Inferior parietal cortex (tissue), 1 donor: ENCODE measurements around the gene SOS2.
"Not testable (repeated sequence)": the region's sequence is repeated elsewhere in the genome, so short reads cannot be mapped to it uniquely, and the experiment has no call there.

Source experiments
- DNase-seq: peaks from one replicate; pipeline ENCODE4 v3.0.0-alpha.2; 2016; ENCODE audit errors: extremely low spot score

Gene SOS2

DNA sequence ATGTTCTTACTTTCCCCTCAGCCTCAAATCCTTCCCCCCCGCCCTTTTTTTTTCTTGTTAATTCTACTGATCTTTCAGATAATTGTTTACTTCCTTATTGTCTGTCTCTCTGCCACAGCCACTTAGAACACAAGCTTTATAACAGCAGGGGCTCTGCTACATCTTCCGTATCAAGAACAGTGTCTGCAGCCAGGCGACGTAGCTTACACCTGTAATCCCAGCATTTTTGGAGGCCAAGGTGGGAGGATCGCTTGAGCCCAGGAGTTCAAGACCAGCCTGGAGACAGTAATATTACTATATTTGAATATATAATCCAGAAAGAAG, 5.4 kb downstream of the SOS2 start:
- DNase-seq = no peak

DNA sequence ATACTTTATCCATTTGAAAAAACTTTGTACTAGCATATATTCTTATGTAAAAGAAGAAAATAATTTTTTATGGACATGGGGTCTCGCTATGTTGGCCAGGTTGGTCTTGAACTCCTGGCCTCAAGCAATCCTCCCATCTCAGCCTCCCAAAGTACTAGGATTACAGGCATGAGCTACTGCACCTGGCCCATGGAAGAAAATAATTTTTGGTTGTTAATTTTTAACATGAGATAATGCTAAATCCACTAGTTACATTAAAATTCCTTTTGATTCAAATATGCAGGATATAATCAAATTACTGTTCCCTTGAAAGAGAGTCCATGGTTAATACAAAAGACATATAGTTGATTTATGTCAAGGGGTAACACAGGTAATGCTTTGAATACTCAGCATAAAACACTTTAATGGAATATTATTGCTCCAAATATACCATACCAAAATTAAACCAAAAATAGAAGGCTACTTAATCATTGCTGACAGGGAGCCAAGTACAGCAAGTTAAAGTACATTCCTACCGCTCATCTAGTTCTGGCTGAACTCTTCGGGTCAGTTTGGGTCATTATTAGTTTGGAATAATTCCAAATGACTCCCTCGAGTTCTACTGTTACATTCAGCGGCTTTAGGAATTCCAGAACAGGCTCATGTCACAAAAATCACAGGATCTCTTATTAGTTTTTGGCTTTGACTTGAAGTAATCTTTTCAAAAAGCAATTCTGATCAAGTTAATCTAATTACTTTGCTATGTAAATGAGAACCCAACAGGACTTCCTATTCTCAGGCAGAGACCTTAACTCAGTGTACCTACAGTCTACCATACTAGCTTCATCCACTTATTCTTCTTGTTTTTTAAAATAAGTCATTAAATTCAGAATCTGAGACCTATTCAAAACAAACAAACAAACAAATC, 6.1 kb downstream of the SOS2 start:
- no peak for DNase-seq

DNA sequence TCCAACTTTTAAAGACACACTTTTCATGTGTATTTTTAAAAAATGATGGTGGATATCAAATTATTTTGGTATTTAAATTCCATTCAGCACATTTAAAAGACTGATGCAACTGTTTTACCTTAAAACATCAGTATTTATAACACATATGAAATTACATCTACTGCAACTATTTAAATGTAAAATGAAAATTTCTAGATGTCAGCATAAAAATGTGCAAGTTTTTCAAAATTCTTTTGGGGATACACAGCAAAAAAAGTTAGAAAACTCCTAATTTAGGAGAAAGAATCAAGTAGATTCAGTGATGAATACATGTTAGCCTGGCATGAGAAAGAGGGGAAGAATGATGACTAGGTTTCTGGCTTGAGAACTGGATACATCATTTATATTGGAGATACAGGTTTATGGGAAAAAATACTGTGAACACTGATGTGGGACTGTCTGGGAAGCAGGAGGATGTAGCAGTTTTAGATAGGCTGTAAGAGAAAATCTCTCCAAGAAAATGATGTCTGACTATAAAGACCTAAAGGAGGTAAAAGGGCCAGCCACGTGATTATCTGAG, 9.2 kb downstream of the SOS2 start:
- DNase-seq = no peak

DNA sequence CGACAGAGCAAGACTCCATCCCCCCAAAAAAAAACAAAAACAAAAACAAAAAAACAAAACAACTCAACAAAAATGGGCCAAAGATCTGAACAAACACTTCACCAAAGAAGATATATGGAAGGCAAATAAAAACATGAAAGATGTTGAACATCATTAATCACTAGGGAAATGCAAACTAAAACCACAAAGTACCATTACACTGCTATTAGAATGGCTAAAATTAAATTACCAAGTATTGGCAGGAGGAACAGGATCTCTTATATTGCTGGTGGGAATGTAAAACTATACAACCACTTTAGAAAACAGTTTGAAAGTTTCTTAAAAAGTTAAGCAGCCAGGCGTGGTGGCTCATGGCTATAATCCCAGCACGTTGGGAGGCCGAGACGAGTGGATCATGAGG, 12.9 kb downstream of the SOS2 start:
- DNase-seq = no peak

DNA sequence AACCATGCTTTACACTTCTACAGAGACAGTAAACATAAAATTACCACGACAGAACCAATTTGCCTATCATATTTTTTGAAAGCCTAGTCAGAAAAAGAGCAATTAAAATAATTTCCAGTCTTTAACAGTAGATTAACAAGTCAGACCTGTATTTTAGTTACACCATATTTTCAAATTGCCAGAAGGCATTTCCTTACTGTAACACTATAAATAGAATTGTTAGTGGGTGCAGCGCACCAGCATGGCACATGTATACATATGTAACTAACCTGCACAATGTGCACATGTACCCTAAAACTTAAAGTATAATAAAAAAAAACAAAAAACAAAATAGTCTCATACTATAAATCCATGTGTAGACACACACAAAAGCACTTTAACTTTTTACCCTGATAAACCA, 16.0 kb downstream of the SOS2 start:
- no peak for DNase-seq

DNA sequence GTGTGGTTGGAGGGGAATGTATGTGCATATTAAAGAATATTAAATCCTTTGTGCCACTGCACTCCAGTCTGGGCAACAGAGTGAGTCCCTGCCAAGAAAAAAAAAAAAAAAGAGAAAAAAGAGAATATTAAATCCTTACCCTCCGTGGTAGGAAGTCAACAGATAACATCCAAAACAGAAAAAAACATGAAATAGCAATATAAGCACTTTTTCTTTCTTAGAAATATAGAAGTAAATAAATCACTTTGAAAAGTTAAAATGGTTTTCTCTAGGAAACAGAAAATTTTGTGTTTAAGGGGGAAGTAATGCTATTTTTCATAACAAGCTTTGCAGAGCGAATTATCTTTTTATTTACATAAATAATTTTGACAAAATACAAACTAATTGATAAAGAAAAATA, 17.6 kb downstream of the SOS2 start:
- DNase-seq = no peak

DNA sequence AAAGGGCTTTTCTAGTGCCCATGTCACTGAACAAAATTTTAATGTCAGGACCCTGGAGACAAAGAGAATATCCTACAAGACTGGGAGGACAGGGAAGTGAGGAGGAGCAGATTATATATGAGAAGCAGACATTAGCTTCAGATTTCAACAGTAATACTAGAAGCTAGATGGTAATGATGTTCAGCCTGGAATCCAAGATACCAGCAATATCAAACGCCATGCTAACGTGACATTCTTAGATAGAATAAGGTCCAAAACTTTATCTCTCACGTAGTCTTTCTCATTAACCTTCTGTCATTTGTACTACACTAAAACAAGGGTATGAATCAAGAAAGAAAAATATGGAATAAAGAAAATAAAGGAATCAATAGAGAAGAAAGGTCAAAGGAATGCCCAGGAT, 18.7 kb downstream of the SOS2 start:
- DNase-seq = no peak

DNA sequence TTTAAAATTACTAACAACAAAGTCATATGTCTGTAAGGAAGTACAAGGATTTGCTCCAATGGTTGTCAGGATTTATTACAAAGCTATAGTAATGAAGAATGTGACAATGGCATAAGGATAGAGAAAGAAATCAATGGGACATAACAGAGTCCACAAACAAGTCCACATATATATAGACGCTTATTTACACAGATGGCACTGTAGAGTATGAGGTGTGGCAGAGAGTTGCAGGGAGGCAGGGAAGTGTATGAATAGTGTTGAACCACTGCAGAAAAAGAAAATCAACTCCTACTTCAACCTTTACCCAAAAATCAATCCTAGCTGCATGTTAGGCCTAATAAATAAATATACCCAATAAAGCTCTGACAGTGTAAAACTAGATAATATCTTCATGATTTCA, 21.3 kb downstream of the SOS2 start:
- no peak for DNase-seq

DNA sequence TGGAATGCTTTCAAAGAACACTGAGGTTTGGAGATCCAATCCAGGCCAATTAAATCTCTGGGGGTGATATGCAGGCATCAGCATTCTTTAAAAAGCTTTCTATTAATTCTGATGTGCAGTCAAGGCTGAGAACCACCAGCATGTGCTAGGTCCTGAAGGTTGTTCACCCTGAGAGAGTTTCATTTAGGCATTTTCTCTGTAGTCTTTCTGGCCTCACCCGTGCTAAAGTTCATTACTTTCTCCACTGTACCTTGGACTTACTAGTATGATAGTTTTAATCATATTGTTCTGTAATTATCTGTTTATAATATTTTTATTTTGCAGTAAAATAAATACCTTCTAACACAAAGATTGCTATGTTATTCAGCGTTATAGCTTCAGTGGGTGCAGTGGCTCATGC, 32.9 kb downstream of the SOS2 start:
- no peak for DNase-seq

DNA sequence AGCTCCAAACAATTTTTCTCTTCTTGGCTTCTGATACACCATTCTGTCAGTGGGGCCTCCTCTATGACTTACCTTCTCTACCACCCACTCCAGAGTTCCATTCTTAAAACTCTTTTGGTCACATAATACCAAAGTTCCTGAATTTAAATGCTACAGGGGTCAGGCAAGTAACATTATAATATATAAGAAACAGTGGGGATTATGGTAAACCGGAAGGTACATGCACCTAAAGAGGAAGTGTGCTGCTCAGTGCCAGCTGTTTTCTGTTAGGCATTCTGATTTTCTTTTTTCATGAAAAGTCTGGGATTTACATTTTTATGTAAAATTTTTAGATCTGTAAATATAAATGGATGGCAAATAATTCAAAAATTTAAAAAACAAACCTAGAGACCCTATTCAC, 39.9 kb downstream of the SOS2 start:
- no peak for DNase-seq

DNA sequence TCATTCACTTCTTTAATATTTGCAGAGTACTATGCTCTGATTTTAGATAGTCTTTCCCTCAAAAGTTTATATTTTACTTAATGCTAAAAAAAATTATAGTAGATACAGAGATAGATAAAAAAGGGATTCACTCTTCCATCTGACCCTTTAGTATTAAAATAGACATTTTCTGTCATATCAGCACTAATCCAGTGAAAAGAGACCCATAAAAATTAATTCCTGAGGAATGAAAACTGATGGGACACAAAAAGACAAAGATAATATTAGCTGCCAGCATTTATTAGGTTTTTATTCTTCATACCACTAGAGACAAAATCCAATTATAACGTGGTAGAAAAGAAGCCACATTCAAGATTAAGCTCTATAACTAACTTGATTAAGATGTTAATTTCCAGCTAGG, 45.3 kb downstream of the SOS2 start:
- DNase-seq = no peak

DNA sequence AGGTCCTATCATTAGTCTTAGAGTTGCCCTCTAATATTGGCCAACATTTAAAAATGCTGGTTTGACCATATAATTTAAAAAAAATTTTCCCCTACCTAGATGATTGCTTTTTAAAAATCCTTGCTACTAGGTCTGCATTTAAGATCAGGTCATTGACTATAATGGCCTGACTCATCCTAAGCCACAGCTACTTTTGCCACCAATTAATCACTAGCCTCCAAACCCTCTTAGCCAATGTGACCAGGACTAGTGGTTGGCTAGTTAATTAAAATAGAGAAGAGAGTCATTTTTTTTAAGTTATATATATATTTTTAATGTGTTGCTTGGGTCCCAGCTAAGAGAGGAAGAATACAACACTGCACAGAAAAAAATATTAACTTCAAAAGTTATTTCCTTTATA, 57.5 kb downstream of the SOS2 start:
- DNase-seq = no peak

DNA sequence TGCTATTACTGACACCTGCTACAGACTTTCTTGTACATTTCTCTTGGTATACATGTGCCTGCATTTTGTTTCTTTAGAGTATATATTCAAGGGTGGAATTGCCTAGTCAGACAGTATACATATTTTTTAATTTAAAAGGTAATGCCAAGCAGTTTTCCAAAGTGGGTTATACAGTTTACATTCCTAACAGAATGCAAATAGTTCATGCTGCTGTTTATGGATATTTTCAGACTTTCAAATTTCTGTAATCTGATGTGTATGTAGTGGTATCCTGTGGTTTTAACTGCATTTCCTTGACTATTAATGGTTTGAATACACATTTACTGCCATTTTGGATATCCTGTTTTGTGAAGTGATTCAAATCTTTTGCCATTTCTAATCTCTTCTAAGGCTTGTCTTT, 59.5 kb downstream of the SOS2 start:
- no peak for DNase-seq

DNA sequence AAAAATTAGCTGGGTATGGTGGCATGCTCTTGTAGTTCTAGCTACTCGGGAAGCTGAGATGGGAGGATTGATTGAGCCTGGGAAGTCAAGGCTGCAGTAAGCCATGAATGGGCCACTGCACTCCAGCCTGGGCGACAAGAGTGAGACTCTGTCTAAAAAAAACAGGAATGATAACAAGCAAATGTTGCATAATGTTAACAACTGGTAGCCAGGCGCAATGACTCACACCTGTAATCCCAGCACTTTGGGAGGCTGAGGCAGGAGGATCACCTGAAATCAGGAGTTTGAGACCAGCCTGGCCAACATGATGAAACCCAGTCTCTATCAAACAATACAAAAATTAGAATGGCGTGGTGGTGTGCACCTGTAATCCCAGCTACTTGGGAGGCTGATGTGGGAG, 64.0 kb downstream of the SOS2 start:
- not testable (repeated sequence) for DNase-seq

DNA sequence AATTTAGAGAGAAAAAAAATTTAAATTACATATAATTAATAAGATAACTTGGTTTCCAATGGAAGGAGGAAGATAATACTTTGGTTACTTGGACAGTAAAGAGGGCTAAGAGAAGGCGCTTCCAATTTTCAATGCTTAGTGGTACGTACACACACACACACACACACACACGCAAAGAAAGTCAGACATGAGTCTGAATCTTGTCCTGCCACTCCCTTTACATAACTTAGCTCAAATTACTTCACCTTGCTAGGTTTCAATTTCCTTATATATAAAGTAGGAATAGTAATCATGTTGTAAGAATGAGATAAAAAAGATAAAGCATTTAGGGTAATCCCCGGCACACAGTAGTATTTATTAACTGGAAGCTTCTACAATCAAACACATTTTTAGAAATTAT, 75.3 kb downstream of the SOS2 start:
- no peak for DNase-seq

DNA sequence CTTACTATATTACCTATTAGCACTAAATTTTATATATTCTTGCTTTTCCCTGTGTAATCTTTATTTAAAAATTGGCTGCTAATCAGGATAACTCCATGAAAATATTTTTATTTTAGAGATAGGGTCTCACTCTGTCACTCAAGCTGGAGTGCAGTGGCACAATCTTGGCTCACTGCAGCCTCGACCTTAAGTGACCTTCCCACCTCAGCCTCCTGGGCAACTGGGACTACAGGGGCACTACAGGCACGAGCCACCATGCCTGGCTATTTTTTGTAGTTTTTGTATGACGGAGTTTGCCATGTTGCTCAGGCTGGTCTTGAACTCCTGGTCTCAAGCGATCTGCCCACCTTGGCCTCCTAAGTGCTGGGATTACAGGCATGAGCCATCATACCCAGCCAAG, 82.6 kb downstream of the SOS2 start:
- no peak for DNase-seq

DNA sequence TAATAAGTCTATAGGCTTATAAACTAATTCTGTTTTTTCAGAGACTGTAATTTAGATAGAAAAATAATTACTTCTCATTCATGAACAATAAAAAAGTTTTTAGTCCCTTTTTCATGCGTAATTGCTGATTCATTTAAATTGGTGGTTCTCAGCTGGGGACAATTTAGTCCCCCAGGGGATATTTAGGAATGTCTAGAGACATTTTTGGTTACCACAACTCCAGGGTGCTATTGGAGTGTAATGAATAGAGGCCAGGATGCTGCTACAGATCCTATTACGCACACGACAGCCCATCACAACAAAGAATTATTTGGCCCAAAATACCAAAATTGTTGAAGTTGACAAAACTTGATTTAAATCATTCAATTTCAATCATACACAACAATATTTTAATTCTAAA, 92.2 kb downstream of the SOS2 start:
- no peak for DNase-seq

DNA sequence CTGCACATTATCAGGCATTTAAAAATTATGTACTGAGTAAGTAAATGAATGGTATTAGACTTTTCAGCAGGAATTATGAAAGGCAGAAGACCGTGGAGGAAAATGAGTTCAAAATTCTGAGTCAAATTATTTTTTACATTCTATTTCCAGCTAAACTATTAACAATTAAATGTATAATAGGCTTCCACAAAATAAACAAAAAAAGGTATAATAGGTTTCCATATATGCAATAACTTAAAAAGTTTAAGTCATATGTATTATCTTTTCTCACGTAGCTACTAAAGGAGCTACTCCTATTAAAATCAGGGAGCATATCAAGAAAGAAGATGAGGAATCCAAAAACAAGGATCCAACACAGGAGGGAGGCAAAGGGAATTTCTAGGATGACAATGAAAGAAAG, 103.6 kb downstream of the SOS2 start:
- DNase-seq = no peak

DNA sequence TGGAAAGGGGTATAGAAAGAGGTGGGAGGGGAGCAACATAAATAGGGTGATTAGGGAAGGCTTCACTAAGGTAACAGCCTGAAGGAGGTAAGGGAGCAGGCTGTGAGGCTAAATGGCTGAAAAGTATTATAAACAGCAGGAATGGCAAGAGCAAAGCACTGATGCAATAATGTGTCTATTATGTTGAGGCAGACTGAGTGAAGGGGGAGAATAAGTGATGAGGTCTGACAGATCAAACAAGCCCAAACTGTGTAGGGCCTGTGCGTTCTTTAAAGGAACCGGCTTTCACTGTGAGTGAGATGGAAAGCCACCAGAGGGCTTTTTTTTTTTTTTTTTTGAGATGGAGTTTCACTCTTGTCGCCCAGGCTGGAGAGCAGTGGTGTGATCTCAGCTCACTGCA, 108.3 kb downstream of the SOS2 start:
- DNase-seq = peak; percentile 21

DNA sequence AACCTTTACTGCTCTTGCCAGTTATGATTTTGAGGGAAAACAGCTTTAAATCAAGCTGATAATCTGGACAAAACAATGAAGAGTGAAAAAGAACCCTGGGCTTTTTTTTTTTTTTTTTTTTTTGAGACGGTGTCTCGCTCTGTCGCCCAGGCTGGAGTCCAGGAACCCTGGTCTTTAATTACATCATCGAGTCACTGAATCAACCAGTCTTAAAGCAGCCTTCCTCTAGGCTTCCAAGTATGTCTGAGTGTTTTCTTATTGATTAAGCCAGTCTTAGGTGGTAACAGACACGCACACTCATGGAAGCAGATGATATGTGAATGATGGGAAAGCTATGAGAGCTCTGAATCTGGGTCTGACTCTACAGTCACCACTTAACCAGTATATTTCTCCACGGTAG, 109.1 kb downstream of the SOS2 start:
- DNase-seq = no peak

DNA sequence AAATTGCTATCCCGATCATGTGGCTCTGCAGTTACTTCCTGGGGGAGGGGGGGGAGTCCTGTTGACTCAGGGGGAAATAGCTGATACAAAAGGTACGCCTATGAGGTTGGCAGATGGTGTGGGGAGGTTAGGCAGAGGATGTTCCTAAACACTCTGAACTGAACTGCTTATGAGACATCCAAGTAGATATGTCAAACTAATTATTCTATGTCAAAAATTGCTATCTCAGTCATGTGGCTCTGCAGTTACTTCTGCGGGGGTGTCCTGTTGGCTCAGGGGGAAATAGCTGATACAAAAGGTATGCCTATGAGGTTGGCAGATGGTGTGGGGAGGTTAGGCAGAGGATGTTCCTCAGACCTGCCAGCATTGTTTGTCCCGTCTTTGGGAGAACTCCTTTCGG, 109.9 kb downstream of the SOS2 start:
- no peak for DNase-seq

DNA sequence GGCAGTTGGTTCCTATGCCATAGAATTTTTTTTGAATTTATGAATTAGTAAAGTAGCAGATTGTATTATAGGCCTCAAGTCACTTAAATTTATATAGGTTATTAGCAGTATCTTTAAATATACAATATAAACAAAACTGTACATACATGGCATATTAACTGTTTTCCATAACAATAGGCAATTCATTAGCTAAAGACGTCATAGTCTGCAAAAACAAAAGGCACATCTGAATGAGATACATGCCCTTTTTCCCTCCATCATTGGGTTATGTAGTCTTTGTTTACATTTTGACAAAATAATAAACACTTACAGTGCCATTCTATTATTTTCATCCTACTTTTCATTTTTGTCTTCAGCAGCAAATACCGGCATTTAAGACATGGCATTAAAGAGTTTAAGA, 113.9 kb downstream of the SOS2 start:
- DNase-seq = peak; percentile 53

DNA sequence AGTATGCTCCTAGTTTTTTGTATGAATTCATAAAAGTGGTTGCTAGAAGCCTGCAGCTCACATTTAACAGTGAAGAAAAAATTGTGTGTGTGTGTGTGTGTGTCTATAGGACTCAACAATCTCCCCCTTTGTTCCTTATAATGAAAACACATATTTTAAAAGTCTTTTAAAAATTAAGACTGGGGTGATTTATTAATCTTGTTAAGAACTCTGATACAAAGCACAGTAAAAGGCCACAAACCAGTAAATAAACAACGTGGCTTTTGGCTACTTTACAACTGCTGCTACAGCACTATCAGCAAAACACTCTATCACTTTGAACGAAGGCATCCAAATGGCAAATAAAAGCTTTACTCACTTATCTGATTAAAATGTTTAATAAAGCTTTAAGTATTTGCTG, 114.4 kb downstream of the SOS2 start:
- DNase-seq = peak; percentile 45
